ENCODE measurements around the gene TMEM82. TPM values are rescaled to one million over a fixed set of nuclear protein-coding genes. Genes with fewer than 3 reads are reported as not detected.

The TMEM82 gene
- polyA plus RNA-seq, 1 donor from 2014 or later = not detected

DNA sequence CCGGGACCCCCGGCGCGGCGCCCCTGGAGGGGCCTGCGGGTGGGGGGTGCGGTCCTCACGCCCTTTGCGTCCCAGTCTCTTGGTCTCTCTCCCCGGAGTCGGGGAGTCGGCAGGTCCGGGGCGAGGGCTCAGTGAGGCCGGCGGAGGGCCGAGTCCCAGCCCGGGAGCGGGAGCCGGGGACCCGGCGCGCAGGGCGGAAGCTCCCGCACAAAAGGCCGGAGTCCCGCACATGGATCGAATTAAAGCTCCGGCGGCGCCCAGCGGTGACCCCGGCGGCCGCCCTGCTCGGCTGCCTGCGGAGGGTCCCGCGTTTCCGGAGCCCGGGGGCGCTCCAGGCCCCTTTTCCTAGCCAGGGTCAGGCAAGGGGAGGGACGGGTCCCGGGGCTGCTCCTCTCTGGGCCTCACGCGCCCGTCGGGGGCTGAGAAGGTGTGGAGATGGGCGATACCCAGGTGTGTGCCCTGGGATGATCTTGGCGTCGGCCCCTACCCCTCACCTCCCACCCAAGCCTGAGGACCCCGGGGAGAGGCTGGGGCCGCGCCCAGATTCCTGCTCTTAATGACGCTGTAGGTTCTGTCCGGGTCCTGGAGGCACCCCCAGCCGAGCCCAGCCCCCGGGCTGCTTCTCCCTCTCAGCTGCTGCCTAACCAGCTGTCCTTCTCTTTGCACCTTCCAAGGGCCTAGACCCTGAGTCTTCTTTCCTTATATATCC lies 16.8 kb downstream of the TMEM82 start:
- Histone ChIP-seq H3F3A (ENCODE audit: insufficient read depth, low read length, poor library complexity, severe bottlenecking) (no peaks in the 10 kb centered on the region), H3K79me2 (replicated peaks; ENCODE audit: insufficient read depth, low read length) (peaks cover 6% of the 10 kb centered on the region), H2AFZ (ENCODE audit: low read depth, low read length) (no peak overlapping the region), H3K27me3 (ENCODE audit: insufficient read depth, low read depth, low read length) (peaks cover 15% of the 10 kb centered on the region), H3K9me3 (ENCODE audit: low read length) (no peaks in the 10 kb centered on the region), H4K20me1 (ENCODE audit: insufficient read depth) (no peaks in the 10 kb centered on the region), H3K27ac (ENCODE audit: low read length) (peak overlapping the region; percentile 31), H3K9me2 (ENCODE audit: insufficient read depth, low read length) (no peaks in the 10 kb centered on the region), H3K36me3 (ENCODE audit: insufficient read depth, low read length) (no peaks in the 10 kb centered on the region), H3K4me2 (ENCODE audit: low read length) (peak overlapping the region; percentile 61), H3K9ac (ENCODE audit: low read length) (peak overlapping the region; percentile 85), H3K4me3 (ENCODE audit: low read length) (peak overlapping the region; percentile 84)
- TF ChIP-seq, protein P1, sequence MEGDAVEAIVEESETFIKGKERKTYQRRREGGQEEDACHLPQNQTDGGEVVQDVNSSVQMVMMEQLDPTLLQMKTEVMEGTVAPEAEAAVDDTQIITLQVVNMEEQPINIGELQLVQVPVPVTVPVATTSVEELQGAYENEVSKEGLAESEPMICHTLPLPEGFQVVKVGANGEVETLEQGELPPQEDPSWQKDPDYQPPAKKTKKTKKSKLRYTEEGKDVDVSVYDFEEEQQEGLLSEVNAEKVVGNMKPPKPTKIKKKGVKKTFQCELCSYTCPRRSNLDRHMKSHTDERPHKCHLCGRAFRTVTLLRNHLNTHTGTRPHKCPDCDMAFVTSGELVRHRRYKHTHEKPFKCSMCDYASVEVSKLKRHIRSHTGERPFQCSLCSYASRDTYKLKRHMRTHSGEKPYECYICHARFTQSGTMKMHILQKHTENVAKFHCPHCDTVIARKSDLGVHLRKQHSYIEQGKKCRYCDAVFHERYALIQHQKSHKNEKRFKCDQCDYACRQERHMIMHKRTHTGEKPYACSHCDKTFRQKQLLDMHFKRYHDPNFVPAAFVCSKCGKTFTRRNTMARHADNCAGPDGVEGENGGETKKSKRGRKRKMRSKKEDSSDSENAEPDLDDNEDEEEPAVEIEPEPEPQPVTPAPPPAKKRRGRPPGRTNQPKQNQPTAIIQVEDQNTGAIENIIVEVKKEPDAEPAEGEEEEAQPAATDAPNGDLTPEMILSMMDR (IDR thresholded peaks at IDR 0.05; ENCODE audit: poor library complexity, severe bottlenecking) = no peak
- TF ChIP-seq, protein P2, sequence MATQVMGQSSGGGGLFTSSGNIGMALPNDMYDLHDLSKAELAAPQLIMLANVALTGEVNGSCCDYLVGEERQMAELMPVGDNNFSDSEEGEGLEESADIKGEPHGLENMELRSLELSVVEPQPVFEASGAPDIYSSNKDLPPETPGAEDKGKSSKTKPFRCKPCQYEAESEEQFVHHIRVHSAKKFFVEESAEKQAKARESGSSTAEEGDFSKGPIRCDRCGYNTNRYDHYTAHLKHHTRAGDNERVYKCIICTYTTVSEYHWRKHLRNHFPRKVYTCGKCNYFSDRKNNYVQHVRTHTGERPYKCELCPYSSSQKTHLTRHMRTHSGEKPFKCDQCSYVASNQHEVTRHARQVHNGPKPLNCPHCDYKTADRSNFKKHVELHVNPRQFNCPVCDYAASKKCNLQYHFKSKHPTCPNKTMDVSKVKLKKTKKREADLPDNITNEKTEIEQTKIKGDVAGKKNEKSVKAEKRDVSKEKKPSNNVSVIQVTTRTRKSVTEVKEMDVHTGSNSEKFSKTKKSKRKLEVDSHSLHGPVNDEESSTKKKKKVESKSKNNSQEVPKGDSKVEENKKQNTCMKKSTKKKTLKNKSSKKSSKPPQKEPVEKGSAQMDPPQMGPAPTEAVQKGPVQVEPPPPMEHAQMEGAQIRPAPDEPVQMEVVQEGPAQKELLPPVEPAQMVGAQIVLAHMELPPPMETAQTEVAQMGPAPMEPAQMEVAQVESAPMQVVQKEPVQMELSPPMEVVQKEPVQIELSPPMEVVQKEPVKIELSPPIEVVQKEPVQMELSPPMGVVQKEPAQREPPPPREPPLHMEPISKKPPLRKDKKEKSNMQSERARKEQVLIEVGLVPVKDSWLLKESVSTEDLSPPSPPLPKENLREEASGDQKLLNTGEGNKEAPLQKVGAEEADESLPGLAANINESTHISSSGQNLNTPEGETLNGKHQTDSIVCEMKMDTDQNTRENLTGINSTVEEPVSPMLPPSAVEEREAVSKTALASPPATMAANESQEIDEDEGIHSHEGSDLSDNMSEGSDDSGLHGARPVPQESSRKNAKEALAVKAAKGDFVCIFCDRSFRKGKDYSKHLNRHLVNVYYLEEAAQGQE (IDR thresholded peaks at IDR 0.05; ENCODE audit: borderline replicate concordance) = peak; percentile 19
- peak; percentile 20 for TF ChIP-seq POLR2AphosphoS5 (IDR thresholded peaks at IDR 0.05)

DNA sequence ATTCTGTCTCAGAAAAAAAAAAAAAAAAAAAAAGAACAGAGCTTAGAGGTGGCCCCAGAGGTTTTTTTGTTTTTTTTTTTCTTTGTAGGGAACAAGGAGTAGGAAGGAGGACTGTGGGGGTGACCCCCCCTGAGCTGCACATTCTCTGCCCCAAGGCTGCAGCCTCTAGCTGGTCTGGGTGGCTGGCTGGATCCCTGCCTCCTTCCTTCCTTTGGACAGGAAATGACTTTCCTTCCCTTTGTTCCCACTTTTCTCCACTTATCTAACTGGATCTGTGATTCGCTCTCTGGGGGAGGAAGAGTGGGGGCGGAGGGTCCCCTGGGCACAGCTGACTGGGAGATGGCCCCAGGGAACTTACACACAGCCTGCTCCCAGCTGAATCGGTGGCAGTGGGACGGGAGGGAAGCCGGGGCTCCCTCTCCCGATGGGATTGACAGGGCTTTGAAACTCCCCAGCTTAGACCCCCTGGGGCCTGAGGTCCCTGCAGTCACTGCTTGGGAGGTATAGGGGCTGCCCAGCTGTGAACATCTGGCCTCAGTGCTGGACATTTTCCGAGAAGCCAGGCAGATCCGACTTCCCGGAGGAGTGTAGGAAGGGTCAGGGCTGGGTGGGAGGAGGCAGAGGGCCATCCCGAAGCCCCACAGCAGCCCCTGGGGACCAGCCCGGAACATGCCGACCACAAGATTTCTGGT lies 18.4 kb downstream of the TMEM82 start:
- Histone ChIP-seq H4K20me1 (ENCODE audit: insufficient read depth) (no peaks in the 10 kb centered on the region), H3K9ac (ENCODE audit: low read length) (no peak overlapping the region), H3K36me3 (ENCODE audit: insufficient read depth, low read length) (no peaks in the 10 kb centered on the region), H3K79me2 (replicated peaks; ENCODE audit: insufficient read depth, low read length) (peaks cover 6% of the 10 kb centered on the region), H3F3A (ENCODE audit: insufficient read depth, low read length, poor library complexity, severe bottlenecking) (no peaks in the 10 kb centered on the region), H3K9me2 (ENCODE audit: insufficient read depth, low read length) (no peaks in the 10 kb centered on the region), H3K27me3 (ENCODE audit: insufficient read depth, low read depth, low read length) (peaks cover 15% of the 10 kb centered on the region), H3K4me2 (ENCODE audit: low read length) (no peak overlapping the region), H3K9me3 (ENCODE audit: low read length) (no peaks in the 10 kb centered on the region), H3K27ac (ENCODE audit: low read length) (no peak overlapping the region), H2AFZ (ENCODE audit: low read depth, low read length) (no peak overlapping the region), H3K4me3 (ENCODE audit: low read length) (peak overlapping the region; percentile 33)
- TF ChIP-seq, protein P1 (IDR thresholded peaks at IDR 0.05; ENCODE audit: poor library complexity, severe bottlenecking) = no peak
- TF ChIP-seq, protein P2 (IDR thresholded peaks at IDR 0.05; ENCODE audit: borderline replicate concordance) = no peak
- TF ChIP-seq TAF1 (IDR thresholded peaks at IDR 0.05; ENCODE audit: low read depth) (no peak), EZH2 (IDR thresholded peaks at IDR 0.05; ENCODE audit: borderline replicate concordance, insufficient read depth, low read length, poor library complexity, severe bottlenecking) (no peak), MXI1 (conservative IDR thresholded peaks at IDR 0.05; ENCODE audit: poor library complexity, severe bottlenecking) (no peak), EP300 (conservative IDR thresholded peaks at IDR 0.05; ENCODE audit: poor library complexity, severe bottlenecking) (no peak), POLR2AphosphoS5 (IDR thresholded peaks at IDR 0.05) (no peak), SMC3 (conservative IDR thresholded peaks at IDR 0.05; ENCODE audit: poor library complexity) (no peak), RAD21 (conservative IDR thresholded peaks at IDR 0.05) (no peak)
